Germinal center (tissue), 1 donor: ENCODE data around the gene RIMKLA.

Experiments used
- DNase-seq: peaks from one replicate; pipeline ENCODE4 v3.0.0; 2012; ENCODE audit warnings: mixed read lengths, low spot score

RIMKLA gene, protein sequence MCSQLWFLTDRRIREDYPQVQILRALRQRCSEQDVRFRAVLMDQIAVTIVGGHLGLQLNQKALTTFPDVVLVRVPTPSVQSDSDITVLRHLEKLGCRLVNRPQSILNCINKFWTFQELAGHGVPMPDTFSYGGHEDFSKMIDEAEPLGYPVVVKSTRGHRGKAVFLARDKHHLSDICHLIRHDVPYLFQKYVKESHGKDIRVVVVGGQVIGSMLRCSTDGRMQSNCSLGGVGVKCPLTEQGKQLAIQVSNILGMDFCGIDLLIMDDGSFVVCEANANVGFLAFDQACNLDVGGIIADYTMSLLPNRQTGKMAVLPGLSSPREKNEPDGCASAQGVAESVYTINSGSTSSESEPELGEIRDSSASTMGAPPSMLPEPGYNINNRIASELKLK

DNA sequence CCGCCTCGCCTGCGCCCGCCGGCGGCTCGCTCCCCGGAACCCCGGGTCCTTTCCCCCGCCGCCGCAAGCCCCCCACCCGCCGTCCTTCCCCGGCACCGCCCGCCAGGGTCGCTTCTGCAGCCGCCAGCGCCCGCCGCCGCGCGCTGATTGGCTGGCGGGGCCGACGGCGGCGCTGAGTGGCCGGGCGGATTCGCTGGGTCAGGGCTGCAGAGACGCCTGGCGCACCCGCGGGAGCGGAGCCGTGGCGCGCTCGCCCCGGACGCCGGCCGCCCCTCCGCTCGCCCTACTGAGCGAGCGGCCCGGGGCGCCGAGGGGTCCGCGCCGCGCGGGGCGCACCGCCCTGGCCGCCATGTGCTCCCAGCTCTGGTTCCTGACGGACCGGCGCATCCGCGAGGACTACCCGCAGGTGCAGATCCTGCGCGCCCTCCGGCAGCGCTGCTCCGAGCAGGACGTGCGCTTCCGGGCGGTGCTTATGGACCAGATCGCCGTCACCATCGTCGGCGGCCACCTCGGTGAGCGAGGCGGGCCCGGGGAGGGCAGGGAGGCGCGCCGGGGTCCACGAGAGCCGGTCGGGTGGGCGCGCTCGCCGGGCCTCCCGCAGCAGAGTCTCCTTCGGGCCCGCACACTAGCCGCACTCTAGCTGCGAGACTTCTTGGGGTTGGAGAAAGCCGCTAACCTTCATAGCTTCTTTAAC lies at the start of gene RIMKLA:
Gene RIMKLA (plus strand): TSS at position 207 of the 694 bp plus-strand sequence. CDS start 143 bp downstream, at position 350.
- peak; percentile 78 for DNase-seq

DNA sequence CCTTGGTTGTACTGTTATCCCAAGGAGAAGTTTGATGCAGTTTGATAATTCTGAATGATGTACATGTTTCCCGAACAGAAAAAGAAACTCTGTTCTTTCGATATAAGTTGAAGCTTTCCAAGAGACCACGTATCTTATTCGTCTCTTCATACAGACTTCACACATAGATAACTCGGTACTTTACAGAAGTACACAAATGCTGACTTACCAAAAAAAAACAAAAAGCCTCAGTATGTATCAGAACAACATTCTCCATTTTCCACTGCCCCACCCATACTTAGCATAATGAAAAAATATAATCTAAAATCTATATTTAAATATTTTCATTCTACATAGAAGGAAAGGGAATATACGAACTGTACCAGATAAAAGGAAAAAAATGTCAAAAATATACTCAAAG lies 47.7 kb upstream of the RIMKLA start:
- DNase-seq: no peak

DNA sequence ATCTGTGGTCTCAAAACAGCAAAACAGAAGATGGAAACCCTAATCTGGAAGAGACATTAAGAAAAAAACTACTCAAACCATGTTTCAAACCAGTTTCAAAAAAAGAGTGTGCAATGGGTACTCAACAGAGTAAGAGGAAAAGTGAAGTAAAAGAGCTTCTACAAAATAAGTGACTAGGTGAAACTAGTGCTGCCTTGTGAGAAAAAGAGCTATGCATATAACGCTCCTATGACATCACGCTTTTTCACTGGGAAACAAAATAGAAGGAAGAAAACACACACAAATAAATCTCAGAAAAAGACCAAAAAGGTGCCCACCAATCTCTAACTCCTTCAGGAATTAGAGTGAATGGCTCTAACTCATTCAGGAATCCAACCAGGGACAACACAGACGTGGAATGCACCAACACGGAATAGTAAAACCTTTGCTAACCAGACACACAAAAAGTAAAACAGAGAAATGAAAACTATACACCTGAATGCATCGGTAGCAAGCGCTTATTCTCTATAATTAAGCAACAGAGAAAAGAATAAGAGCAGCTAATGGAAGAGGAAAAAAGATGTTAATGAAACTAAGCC lies 46.8 kb upstream of the RIMKLA start:
- no peak for DNase-seq

DNA sequence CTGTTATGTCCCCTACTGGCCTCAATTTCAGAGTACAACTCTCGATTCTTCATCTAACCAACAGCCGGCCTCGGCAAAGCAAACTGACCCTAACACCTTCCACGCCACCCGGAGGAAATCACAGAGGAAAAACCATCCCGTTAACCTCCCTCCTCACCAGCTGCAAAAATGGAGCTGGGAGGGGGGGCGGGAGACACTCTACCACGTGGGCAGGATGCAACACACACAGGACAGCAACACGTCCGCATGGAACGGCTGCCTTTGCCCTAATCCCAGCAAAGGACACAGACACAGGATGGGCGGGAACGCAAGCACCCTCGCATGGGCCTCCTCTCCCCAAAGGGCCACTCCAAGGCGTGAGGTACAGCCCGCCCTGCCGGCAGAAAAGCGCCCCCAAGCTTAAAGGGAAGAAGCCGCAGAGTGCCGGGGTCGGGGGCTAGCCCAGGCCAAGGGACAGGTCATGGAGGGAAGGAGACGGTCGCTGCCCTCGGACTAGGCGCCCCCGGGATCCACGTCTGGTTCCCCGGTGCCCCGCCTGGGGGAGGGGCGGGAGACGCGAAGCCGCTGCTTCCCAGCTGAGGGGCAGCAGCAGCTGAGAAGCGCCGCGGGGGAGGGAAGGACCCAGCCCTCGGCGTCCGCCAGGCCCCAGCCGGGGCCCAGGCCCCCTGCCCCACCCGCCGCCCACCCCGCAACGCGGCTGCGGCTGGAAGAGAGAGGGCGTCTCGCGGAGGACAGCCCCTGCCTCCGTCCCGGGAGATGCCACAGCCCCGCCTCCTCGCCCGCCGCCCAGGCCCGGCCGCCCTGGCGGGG lies 46.1 kb upstream of the RIMKLA start:
- peak; percentile 39 for DNase-seq

DNA sequence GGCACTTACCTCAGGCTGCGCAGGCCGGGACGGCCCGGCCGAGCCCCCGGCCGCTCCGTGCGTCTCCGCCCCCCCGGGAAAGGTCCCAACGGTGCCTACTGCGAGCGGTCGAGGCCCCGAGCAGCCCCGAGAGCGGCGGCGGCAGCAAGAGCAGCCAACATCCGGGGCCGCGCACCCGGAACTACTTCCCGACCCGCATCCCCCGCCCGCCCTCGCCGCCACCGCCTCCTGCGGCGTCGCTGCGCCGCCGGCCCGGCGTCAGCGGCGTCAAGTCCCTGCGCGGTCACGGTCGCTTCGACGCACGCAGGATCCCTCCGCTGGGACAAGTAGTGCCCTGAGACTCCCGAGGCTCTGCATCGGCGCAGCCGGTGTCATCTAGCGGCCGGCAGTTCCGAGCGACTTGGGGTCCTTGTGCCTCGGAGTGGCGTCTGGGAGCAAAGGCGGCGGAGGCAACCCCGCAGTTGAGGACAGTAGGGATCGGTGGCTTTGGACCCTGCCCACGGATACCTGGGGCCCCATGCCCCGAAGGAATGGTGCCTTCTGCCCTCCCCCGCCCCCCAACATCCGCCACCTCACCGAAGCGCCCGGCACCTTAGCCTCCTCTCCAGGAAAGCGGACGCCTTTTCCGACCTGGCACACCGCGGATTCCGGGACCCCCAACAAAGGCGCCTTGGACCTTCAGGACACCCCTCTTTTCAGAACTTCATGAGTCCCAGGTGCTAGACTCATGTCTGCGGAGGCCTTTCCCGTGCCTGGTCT lies 45.4 kb upstream of the RIMKLA start, which contains the start of gene FOXJ3:
Gene FOXJ3 (minus strand): TSS at position 186 of the 759 bp plus-strand sequence. CDS start 24,142 bp downstream, outside the sequence.
- DNase-seq: peak; percentile 95

DNA sequence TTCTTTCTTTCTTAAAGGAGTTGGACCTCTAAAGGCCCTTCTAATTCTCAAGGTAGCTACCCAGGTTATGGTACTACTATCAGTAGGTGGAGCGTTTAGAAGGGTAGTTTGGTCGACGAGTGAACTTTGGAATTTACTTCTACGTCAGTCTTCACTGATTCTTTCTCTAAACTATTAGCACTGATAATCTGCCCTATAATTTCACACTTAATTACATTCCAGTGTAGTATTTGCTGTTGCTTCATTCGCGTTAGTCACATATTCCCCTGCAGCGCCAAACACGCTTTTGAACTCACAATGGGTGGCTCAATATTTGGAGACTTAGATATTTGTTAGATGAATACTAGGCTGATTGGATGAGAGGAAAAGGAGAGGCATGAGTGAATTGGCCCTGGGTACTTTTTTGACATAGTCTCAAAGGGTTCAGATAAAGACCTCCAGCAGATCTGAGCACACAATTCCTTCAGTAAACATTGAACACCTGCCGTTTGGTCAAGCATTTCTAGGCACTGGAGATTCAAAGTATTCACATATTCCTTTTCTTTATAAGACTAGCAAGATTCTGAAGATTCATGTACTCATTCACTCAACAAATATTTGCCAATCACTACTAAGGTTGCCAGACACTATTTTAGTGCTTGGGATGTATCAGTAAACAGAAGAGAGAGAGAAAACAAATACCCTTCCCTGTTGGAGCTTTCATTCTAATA lies 44.6 kb upstream of the RIMKLA start:
- DNase-seq: no peak

DNA sequence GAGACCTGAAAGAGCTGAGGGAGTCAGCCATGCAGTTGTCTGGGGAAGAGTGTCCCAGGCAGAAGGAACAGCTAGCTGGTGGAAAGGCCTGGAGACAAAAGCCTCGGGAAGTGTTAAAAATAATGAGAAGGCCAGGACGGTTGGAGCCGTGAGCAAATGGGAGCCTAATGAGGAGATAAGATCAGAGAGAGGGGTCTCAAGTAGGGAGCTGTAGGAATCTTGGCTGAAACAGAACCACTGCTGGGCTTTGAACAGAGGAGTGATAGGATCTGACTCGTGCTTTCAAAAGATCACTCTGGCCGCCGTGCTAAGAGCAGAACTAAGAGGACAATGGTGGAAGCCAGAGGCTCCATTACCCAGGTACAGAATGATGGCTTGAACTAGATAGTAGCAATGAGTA lies 43.6 kb upstream of the RIMKLA start:
- no peak for DNase-seq

DNA sequence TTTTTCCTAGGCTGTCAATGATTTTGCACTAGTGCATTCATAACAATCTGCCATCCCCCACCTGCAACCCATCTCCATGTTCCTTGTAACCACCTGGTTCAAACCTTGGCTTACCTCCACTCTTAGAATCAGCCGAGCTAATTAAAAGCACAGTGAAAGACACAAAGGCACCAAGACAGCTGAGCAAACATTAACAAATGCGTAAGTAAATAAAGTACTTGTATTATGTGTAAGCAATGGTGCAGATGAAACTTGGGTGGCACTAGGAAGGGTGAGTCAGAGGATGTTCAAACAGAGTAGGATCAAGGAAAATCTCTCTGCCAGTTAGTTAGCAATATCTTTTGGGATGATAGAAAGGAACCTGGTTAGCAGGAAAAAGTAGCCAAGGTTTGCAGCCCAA lies 40.5 kb upstream of the RIMKLA start:
- no peak for DNase-seq

DNA sequence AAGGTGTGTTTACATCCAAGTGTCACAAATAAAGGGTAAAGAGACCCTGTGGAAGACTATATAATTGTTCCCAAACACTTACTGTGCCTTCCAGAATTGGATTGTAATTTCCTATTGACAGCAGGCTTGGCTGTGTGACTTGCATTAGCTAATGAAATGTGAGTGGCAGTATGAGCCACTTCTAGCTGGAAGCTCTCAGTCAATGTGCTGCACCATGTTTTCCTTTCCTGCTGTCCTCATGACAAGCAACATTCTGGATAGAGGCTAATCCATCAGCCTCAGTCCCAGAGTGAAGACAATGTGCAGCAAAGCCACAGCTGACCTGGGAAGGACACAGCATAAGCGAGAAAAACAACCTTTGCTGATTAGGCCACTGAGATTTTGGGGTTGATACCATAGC lies 39.7 kb upstream of the RIMKLA start:
- DNase-seq: no peak

DNA sequence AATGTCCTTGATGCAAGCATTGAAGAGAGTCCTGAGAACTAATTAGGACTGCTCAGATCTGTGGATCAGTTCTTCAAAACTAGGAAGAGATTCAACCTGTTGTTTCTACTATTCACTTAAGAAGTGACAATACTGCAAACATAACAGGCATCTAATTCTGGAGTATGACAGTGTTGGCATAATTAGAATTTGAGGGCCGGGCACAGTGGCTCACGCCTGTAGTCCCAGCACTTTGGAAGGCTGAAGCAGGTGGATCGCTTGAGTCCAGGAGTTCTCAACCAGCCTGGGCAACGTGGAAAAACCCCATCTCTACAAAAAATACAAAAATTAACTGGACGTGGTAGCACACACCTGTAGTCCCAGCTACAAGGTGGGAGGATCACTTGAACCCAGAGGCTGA lies 37.5 kb upstream of the RIMKLA start:
- no peak for DNase-seq

DNA sequence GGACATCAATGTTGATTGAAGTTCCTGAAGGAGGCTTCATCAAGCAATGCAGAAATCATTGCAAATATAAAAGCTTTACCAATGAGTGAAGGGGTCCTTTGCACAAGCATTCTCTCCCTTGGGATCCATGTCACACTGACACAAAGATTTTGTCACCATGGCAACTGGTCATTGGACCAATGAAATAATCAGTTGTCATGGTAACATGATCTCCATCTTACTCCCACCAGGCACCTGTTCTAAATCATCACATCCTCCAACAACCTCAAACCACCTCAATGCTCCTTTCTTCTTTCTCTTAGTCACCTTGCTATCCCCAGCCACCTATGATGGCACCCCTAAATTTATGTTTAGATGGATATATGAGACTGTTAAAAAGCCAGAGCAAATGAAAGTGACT lies 32.1 kb upstream of the RIMKLA start:
- DNase-seq: no peak

DNA sequence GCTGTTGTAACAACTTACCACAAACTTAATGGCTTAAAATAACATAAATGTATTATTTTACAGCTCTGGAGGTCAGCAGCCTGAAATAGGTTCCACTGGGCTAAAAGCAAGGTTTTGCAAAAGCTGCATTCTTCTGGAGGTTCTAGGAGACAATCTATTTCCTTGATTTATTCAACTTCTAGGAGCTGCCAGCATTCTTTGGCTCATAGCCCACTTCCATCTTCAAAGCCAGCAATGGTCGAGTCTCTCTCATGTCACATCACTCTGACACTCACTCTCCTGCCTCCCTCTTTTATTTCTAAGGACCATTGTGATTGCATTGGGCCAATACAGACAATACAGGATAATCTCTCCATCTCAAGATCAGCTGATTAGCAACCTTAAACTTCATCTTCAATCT lies 30.5 kb upstream of the RIMKLA start:
- DNase-seq: no peak

DNA sequence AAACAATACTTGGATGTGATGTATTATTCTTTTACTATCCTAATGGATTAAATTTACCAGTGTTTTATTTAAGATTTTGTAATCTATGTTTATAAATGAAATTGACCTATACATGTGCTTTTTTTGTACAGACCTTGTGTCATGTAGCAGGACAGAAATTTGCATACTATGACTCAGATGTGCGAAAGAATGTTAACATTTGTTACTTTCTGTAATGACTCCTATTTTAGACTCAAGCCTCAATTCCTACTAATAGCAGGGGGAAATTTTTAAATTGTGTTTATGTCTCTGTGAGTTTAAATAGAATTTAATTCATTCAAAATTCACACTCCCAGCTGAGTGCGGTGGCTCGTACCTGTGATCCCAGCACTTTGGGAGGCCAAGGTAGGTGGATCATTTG lies 21.8 kb upstream of the RIMKLA start:
- DNase-seq: no peak

DNA sequence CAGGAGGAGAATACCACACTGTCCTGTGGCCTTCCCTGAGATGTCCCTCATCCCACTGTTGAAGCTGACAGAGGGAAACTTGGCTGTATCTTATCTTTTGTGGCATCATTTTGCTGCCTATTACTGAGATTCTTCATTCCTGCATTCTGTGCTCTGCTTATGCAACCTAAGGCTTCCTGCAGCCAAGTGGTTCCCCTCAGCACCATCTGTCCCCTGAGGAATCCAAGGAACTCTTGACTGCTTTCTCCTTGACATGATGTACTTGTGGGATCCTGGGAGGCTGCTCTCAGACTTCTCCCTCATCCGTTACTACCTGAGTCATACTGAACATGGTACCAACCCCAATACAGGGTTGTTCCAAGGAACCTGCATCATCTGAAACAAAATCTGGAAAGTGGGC lies 21.1 kb upstream of the RIMKLA start:
- no peak for DNase-seq

DNA sequence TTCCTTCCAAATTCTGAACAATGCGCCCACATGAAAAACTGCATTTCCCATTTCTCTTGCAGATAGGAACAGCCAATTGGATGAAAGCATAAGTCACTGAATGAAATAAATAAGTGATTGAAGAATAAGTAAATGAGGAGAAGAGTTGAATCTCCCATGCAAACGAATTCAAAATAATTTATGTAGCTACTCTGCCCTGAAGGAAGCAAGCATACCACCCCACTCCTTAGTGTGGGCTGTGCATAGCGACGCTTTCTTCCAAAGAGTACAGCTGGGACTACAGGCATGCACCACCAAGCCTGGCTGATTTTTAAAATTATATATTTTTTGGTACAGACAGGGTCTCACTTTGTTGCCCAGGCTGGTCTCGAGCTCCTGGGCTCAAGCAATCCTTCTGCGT lies 16.5 kb upstream of the RIMKLA start:
- no peak for DNase-seq

DNA sequence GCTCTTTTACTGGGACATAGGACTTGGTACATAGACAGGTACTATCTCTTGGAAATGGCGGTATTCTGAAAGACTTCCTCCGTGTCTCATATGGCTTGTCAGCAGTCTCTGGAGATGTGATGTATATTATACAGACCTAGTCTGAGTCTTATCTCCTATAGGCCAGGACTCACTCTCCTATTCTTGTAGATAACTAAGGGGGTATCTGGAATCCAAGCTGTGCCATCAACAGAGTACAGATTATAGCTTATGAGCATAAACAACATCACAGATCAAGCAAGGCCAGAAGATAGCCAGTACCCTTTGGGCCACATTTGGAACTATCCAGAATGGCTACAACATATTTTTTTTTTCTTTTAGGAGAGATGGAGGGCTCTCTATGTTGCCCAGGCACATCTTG lies 16.1 kb upstream of the RIMKLA start:
- no peak for DNase-seq

DNA sequence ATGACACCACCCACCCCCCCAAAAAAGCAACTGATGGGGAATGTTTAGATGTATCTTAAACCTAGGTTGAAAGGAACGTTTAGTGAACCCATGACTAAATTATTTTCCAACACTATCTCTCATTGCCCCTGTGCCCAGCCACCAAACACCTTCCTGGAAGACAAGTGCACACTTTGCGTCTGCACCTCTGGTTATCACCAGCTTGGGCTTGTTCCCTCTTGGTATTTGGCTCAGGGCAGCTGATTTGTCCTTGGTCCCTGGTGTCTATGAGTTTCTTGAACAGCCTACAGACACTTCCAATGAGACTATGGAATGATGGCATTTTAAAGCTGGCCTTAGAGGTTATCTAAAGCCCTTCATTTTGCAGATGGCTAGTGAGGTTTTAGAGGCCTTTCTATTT lies 15.5 kb upstream of the RIMKLA start:
- no peak for DNase-seq

DNA sequence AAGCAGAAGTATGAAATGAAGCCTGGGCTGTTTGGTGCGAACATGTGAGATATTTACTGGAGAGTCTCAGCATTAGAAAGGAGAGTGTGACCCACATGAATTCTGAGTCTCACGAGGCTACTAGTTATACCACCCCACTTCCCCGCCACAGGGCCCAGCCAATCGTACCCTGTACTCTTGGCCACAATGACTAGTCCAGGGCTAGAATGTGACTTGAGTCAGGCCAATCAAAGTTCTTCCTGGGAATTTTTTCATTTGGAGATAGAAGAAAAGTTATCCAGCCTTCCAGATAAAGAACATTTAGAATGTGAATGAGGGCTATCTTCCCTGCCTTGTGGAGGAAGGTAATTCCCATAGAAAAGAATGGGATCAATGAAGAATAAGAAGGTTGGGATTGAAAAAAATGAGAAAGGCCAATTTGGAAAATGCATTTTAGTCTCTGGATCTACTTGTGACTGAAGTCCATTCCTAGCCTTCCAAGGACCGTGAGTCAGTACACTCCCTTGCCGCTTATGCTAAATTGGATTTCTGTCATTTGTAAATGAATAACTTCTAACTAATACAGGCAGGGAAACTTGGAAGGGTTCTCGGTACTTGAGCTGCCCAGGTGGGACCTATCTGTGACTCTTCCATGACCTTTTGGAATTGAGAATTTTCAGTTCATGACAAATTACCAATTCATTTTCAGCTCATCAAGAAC lies 12.3 kb upstream of the RIMKLA start:
- no peak for DNase-seq

DNA sequence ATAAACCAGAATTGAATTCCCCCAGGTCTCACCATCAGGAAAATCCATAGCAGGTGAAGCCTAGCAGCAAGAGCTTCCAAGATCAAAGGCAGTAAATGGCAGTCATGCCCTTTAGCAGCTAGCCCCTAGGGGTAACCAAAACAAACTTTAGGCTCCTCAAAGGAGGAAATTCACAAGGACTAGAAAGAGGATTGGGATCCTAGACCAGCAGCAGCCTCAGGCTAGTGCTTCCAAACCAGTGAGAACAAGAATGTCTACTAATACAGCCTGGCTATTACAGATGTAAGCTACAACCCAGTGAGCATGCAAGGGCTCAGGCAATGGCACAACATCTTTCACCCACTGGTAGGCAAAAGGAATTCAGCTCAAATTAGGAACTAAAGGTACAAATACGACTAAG lies 11.1 kb upstream of the RIMKLA start:
- DNase-seq: no peak

DNA sequence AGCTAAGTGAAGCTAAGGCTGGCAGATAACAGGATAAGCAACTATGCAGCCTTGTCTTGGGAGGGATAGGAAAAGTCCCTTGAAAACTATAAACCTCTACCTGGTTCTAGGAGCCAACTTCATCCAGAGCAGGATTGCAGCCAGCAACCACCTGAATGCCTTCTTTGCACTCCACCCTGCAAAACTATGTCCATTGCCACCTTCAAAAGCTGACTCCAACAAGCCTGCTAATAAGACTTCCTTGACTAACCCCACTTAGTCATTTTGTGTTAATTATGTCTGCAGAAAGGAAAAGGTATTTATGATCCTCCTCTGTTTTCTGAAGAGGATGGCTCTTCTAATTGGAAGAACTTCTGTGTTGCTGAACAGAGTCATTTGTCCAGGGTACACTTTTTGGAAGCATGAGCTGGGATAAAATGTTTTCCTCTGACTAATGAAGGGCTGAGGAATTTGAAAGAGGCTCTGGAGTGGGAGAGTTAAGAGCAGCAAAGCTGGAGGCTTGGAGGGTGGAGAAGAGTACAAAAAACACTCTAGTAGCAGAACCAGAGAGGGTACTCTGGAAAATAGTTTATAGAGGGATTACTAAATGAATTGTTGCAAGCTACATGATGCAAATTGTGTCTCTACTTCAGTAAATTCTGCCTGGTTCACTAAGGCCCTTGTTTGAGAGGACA lies 9.6 kb upstream of the RIMKLA start:
- DNase-seq: no peak
